ENCODE measurements around the gene KCNIP4. TPM values are rescaled to one million over a fixed set of nuclear protein-coding genes. Genes with fewer than 3 reads are reported as not detected.

The KCNIP4 gene
- total and polyA plus RNA-seq, 2 experiments from 2014 or later: 0.14 to 0.63 TPM

DNA sequence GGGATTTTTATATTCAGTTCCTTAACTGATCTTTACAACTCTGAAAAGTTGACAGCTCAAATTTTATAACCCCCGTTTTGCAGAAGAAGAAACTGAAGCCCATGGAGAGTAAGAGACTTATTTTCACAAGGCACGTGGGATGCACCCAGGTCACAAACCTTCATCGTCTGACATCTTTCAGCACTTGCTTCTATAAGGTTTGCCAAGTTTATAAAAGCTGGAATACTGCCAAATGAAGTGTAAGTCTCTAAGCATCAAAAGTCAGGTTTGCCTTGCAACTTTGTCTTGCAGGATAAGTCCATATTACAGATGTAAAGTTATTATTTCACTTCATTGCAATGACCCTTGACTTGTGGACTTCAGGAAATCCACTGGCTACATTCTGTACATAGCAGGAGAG, 6.3 kb upstream of the KCNIP4 start:
- Mint-ChIP-seq H3K27ac (no peak overlapping the region), H3K4me3 (no peak overlapping the region), H3K9me3 (no peaks in the 10 kb centered on the region; the same call in 2 of the 3 replicates), H3K27me3 (ENCODE audit: insufficient read depth, low read depth, poor library complexity) (peaks cover 2% of the 10 kb centered on the region), H3K4me1 (no peaks in the 10 kb centered on the region), H3K36me3 (ENCODE audit: low read depth) (no peaks in the 10 kb centered on the region)
- H3K27ac ChIP-seq (ENCODE audit: low read depth): no peak overlapping the region
- H3K9me2 ChIP-seq (ENCODE audit: insufficient read depth): no peaks in the 10 kb centered on the region; the same call in 1 of the 2 replicates
- ATAC-seq (no peak), DNase-seq (ENCODE audit: low spot score) (no peak)
- no peaks in the 10 kb centered on the region for H3K79me2 ChIP-seq (replicated peaks; ENCODE audit: insufficient read depth)
- H4K20me1 ChIP-seq (replicated peaks; ENCODE audit: insufficient read depth): no peaks in the 10 kb centered on the region
- H3K27me3 ChIP-seq (ENCODE audit: insufficient read depth): peaks cover 7% of the 10 kb centered on the region
- H3F3A ChIP-seq (replicated peaks; ENCODE audit: low read depth): no peaks in the 10 kb centered on the region
- H3K4me3 ChIP-seq: no peak overlapping the region
- H2AFZ ChIP-seq: no peak overlapping the region
- H3K4me2 ChIP-seq: no peak overlapping the region
- no peak for TF ChIP-seq ZNF114 (CRISPR knock-in tag; IDR thresholded peaks at IDR 0.05)
- TF ChIP-seq EZH2phosphoT487 (IDR thresholded peaks at IDR 0.05; ENCODE audit: unreplicated experiment): no peak
- no peak for TF ChIP-seq STAT1 (IDR thresholded peaks at IDR 0.05; ENCODE audit: unreplicated experiment)
- TF ChIP-seq POLR2AphosphoS5 (IDR thresholded peaks at IDR 0.05; ENCODE audit: low read depth): no peak
- no peak for TF ChIP-seq ETS1 (IDR thresholded peaks at IDR 0.05)
- TF ChIP-seq NANOG (IDR thresholded peaks at IDR 0.05; ENCODE audit: borderline replicate concordance): no peak
- no peak for TF ChIP-seq ZNF331 (CRISPR knock-in tag; IDR thresholded peaks at IDR 0.05; ENCODE audit: low read depth)
- no peak for TF ChIP-seq JUNB (IDR thresholded peaks at IDR 0.05; ENCODE audit: unreplicated experiment)
- TF ChIP-seq, protein P1, sequence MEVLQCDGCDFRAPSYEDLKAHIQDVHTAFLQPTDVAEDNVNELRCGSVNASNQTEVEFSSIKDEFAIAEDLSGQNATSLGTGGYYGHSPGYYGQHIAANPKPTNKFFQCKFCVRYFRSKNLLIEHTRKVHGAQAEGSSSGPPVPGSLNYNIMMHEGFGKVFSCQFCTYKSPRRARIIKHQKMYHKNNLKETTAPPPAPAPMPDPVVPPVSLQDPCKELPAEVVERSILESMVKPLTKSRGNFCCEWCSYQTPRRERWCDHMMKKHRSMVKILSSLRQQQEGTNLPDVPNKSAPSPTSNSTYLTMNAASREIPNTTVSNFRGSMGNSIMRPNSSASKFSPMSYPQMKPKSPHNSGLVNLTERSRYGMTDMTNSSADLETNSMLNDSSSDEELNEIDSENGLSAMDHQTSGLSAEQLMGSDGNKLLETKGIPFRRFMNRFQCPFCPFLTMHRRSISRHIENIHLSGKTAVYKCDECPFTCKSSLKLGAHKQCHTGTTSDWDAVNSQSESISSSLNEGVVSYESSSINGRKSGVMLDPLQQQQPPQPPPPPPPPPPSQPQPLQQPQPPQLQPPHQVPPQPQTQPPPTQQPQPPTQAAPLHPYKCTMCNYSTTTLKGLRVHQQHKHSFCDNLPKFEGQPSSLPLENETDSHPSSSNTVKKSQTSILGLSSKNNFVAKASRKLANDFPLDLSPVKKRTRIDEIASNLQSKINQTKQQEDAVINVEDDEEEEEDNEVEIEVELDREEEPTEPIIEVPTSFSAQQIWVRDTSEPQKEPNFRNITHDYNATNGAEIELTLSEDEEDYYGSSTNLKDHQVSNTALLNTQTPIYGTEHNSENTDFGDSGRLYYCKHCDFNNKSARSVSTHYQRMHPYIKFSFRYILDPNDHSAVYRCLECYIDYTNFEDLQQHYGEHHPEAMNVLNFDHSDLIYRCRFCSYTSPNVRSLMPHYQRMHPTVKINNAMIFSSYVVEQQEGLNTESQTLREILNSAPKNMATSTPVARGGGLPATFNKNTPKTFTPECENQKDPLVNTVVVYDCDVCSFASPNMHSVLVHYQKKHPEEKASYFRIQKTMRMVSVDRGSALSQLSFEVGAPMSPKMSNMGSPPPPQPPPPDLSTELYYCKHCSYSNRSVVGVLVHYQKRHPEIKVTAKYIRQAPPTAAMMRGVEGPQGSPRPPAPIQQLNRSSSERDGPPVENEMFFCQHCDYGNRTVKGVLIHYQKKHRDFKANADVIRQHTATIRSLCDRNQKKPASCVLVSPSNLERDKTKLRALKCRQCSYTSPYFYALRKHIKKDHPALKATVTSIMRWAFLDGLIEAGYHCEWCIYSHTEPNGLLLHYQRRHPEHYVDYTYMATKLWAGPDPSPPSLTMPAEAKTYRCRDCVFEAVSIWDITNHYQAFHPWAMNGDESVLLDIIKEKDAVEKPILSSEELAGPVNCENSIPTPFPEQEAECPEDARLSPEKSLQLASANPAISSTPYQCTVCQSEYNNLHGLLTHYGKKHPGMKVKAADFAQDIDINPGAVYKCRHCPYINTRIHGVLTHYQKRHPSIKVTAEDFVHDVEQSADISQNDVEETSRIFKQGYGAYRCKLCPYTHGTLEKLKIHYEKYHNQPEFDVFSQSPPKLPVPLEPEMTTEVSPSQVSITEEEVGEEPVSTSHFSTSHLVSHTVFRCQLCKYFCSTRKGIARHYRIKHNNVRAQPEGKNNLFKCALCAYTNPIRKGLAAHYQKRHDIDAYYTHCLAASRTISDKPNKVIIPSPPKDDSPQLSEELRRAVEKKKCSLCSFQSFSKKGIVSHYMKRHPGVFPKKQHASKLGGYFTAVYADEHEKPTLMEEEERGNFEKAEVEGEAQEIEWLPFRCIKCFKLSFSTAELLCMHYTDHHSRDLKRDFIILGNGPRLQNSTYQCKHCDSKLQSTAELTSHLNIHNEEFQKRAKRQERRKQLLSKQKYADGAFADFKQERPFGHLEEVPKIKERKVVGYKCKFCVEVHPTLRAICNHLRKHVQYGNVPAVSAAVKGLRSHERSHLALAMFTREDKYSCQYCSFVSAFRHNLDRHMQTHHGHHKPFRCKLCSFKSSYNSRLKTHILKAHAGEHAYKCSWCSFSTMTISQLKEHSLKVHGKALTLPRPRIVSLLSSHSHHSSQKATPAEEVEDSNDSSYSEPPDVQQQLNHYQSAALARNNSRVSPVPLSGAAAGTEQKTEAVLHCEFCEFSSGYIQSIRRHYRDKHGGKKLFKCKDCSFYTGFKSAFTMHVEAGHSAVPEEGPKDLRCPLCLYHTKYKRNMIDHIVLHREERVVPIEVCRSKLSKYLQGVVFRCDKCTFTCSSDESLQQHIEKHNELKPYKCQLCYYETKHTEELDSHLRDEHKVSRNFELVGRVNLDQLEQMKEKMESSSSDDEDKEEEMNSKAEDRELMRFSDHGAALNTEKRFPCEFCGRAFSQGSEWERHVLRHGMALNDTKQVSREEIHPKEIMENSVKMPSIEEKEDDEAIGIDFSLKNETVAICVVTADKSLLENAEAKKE (CRISPR knock-in tag; IDR thresholded peaks at IDR 0.05): no peak
- no peaks in the 10 kb centered on the region for H3K4me1 ChIP-seq (ENCODE audit: insufficient read depth)
- no peaks in the 10 kb centered on the region for H3K36me3 ChIP-seq (ENCODE audit: insufficient read depth)
